GM12878 (cell line): ENCODE measurements around the gene PRKCE. TPM values are rescaled to one million over a fixed set of nuclear protein-coding genes. Genes with fewer than 3 reads are reported as not detected.

Experiments
- ATAC-seq: fragments of 200-7000 bp; cut with Tn5 transposase; 3 replicates; pipeline ENCODE4 v1.9.1; 2020; ENCODE audit warnings: mild to moderate bottlenecking, moderate library complexity
- BruUV-seq: library from RNA; stranded (reverse); fragments of 400-500 nt; replicated peaks from 2 replicates; lab custom pipeline; 2021; lab: Mats Ljungman, UMichigan
- CTCF ChIA-PET: fragments of 300-600 bp; sonication (Branson Sonifier 250); formaldehyde crosslinking; extraction: SDS; loops from one replicate; lab custom pipeline; 2021; ENCODE audit warnings: inconsistent platforms; lab: Yijun Ruan, JAX
- POLR2A ChIA-PET: fragments of 350-600 bp; formaldehyde crosslinking; extraction: SDS; loops from one replicate; lab custom pipeline; 2021; ENCODE audit warnings: inconsistent platforms; lab: Charles Lee
- RAD21 ChIA-PET: fragments of 300-600 bp; sonication (Branson Sonifier 250); formaldehyde crosslinking; loops from one replicate; lab custom pipeline; 2023; ENCODE audit warnings: antibody characterized with exemption; ENCODE audit not compliant: unreplicated experiment; lab: Charles Lee
- SMC1A ChIA-PET: fragments of 300-600 bp; sonication (Branson Sonifier 250); formaldehyde crosslinking; loops from one replicate; lab custom pipeline; 2023; ENCODE audit not compliant: unreplicated experiment, uncharacterized antibody; lab: Charles Lee
- DNase-seq: peaks from one replicate; pipeline ENCODE4 v3.0.0-alpha.2; 2011; ENCODE audit warnings: low read depth, low spot score
- FAIRE-seq: peaks from 3 replicates; lab custom pipeline; 2011; peaks lifted over from hg19 to GRCh38; lab: Jason Lieb, UNC
- H2AFZ ChIP-seq: 2 replicates; pipeline ENCODE4 v1.6.0; 2011; ENCODE audit warnings: low read depth, low read length, control low read depth; ENCODE audit not compliant: control insufficient read depth
- H3K27ac ChIP-seq: 2 replicates; pipeline ENCODE4 v1.5.1; 2011; ENCODE audit warnings: control low read depth; ENCODE audit not compliant: control insufficient read depth, insufficient read depth
- H3K27me3 ChIP-seq, 2 experiments: replicated peaks in 1 of 2; 2 replicates each; pipeline versions ENCODE4 v1.6.0 to v1.6.1; 2011; ENCODE audit warnings: low read length in 1 of 2; ENCODE audit not compliant: control insufficient read depth in 2 of 2, insufficient read depth in 2 of 2
- H3K36me3 ChIP-seq, 2 experiments: 2 replicates each; pipeline ENCODE4 v1.5.1; 2011; ENCODE audit warnings: low read length in 1 of 2; ENCODE audit not compliant: control insufficient read depth in 2 of 2, insufficient read depth in 2 of 2
- H3K4me1 ChIP-seq: 2 replicates; pipeline ENCODE4 v1.6.1; 2011; ENCODE audit warnings: mild to moderate bottlenecking, low read length, moderate library complexity, mixed read lengths; ENCODE audit not compliant: control insufficient read depth, insufficient read depth
- H3K4me2 ChIP-seq: 2 replicates; pipeline ENCODE4 v1.6.0; 2011; ENCODE audit warnings: control low read depth; ENCODE audit not compliant: control insufficient read depth, insufficient read depth
- H3K4me3 ChIP-seq: fragments of 200-600 bp; sonication (generic); 2 replicates; pipeline ENCODE4 v1.5.1; 2016
- H3K79me2 ChIP-seq: 2 replicates; pipeline ENCODE4 v1.6.0; 2011; ENCODE audit warnings: low read length; ENCODE audit not compliant: control insufficient read depth, insufficient read depth
- H3K9ac ChIP-seq: 2 replicates; pipeline ENCODE4 v1.8.0; 2011; ENCODE audit warnings: low read length, control low read depth, mixed read lengths; ENCODE audit not compliant: control insufficient read depth, insufficient read depth
- H3K9me3 ChIP-seq: replicated peaks from 3 replicates; pipeline ENCODE4 v1.5.1; 2011; ENCODE audit warnings: mild to moderate bottlenecking, low read length; ENCODE audit not compliant: control insufficient read depth, insufficient read depth
- H4K20me1 ChIP-seq: 2 replicates; pipeline ENCODE4 v1.6.0; 2011; ENCODE audit not compliant: control insufficient read depth, insufficient read depth
- ASH2L ChIP-seq: fragments of 300-600, 200-600 bp; sonication (generic); IDR thresholded peaks from 2 replicates; pipeline ENCODE4 v1.6.1; 2017; ENCODE audit warnings: low read depth, mild to moderate bottlenecking, borderline replicate concordance
- BHLHE40 ChIP-seq, 2 experiments: fragments of 450-650 bp in 1 of 2; IDR thresholded peaks; 2 replicates each; pipeline ENCODE4 v1.6.1; 2011 to 2017; ENCODE audit warnings: low read depth in 2 of 2, borderline replicate concordance in 1 of 2, improper control_type of control experiment in 1 of 2, low read length in 1 of 2, mild to moderate bottlenecking in 1 of 2
- CBX3 ChIP-seq: fragments of 200-600 bp; sonication (generic); IDR thresholded peaks from 2 replicates; pipeline ENCODE4 v1.6.1; 2016; ENCODE audit warnings: low read depth, borderline replicate concordance
- DPF2 ChIP-seq: fragments of 450-650 bp; IDR thresholded peaks from 2 replicates; pipeline ENCODE4 v1.6.1; 2017; ENCODE audit warnings: mild to moderate bottlenecking
- EP300 ChIP-seq, 2 experiments: fragments of 150-350 bp in 1 of 2; IDR thresholded peaks; 2 replicates each; pipeline ENCODE4 v1.6.1; 2011 to 2012; ENCODE audit warnings: low read depth in 2 of 2, low read length in 2 of 2, borderline replicate concordance in 1 of 2, improper control_type of control experiment in 1 of 2, inconsistent platforms in 1 of 2; ENCODE audit not compliant: control insufficient read depth in 1 of 2
- IKZF2 ChIP-seq, 2 experiments: fragments of 450-650 bp; IDR thresholded peaks; 2 replicates each; pipeline ENCODE4 v1.6.1; 2017; ENCODE audit warnings: mild to moderate bottlenecking in 2 of 2, moderate library complexity in 2 of 2
- JUNB ChIP-seq: IDR thresholded peaks from 2 replicates; pipeline ENCODE4 v1.6.1; 2016; ENCODE audit warnings: antibody characterized with exemption, mild to moderate bottlenecking
- NBN ChIP-seq: fragments of 450-650 bp; IDR thresholded peaks from 2 replicates; pipeline ENCODE4 v1.6.1; 2016
- NFIC ChIP-seq: IDR thresholded peaks from 2 replicates; pipeline ENCODE4 v1.6.1; 2012; ENCODE audit warnings: low read depth, mild to moderate bottlenecking, inconsistent platforms, low read length, moderate library complexity
- WGBS: methylation state at CpG from one replicate; pipeline ENCODE4 v1.1.6; 2016; ENCODE audit warnings: low lambda C conversion rate; ENCODE audit not compliant: insufficient replicate concordance, insufficient coverage; ENCODE audit errors: missing lambda C conversion rate; 5-methylcytosine and 5-hydroxymethylcytosine counted together
- in situ Hi-C: fragments of 300-500 bp; cut with MboI; formaldehyde crosslinking; loops from 9 replicates; pipeline ENCODE4 v1.14.3; 2018; ENCODE audit warnings: mixed read lengths
- intact Hi-C: fragments of 100-400 bp; cut with micrococcal nuclease; formaldehyde crosslinking; loops from one replicate; pipeline ENCODE4 v1.14.2; 2022; ENCODE audit not compliant: unreplicated experiment
- polyA plus RNA-seq, 11 experiments: library from polyadenylated mRNA; depleted of rRNA in 4 of 11; unstranded in 6 of 11; stranded (reverse) in 5 of 11; fragments of >200 nt; fragmentation: Nextera tagmentation in 4 of 11; fragmentation: Illumina TruSeq in 1 of 11; extraction: Ambion mirVana in 4 of 11; extraction: Trizol in 1 of 11; gene quantifications; 1 replicate in 1 of 11; 2 replicates in 10 of 11; pipeline versions ENCODE4 v1.2.1 to v1.2.3, GENCODE V29; 2011 to 2016; ENCODE audit warnings: inconsistent platforms in 2 of 11, missing spikeins in 2 of 11, low read depth in 1 of 11
- total RNA-seq, 4 experiments: library from RNA; depleted of rRNA in 3 of 4; stranded (reverse); fragments of >200 nt in 3 of 4; fragmentation: Illumina TruSeq in 1 of 4; extraction: Trizol in 1 of 4; gene quantifications; 2 replicates each; pipeline versions ENCODE4 v1.2.1 to v1.2.3, GENCODE V29; 2013 to 2021
- TF ChIP-seq, protein P1 (sequence below): IDR thresholded peaks from 2 replicates; pipeline ENCODE4 v1.6.1; 2012; ENCODE audit warnings: low read length, inconsistent platforms
- TF ChIP-seq, protein P2 (sequence below): fragments of 450-650 bp; IDR thresholded peaks from 2 replicates; pipeline ENCODE4 v1.6.1; 2017; ENCODE audit warnings: low read depth, mild to moderate bottlenecking, moderate library complexity

PRKCE gene
- total and polyA plus RNA-seq, 10 of the 15 experiments (the other 5 are each of a cell fraction or from before 2014, with no cell fraction given), result 2.6 to 28.2 (median 11.3) TPM

DNA sequence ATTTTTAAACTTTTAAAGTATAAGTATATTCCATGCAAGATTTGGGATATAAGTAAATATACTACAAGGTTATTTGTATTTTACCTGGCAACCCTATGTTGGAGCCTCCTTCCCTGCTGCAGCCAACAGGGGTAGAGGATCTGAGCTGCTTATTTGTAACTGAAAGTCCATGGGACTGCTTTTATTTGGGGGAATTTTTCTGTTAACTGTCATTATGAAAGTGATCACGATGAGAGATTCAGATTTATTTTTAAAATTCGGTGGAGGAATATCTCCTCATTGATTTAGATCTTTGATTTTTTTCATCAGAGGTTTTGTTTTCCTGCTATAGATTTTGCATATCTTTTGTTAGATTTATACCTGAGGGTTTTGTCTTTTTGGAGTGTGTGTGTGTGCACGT, 215.9 kb downstream of the PRKCE start:
- Histone ChIP-seq H3K4me3 (peak overlapping the region; percentile 11; the same call in 1 of the 2 replicates), H3K4me1 (peaks cover 30% of the 10 kb centered on the region), H4K20me1 (no peaks in the 10 kb centered on the region), H3K36me3 (no peaks in the 10 kb centered on the region; a peak in 1 of 4 replicates), H3K27ac (peak overlapping the region; percentile 73), H2AFZ (peak overlapping the region; percentile 10; the same call in 1 of the 2 replicates), H3K4me2 (peak overlapping the region; percentile 62), H3K27me3 (no peaks in the 10 kb centered on the region), H3K9ac (peak overlapping the region; percentile 48), H3K79me2 (peaks cover 3% of the 10 kb centered on the region; the same call in 1 of the 2 replicates), H3K9me3 (no peaks in the 10 kb centered on the region; the same call in 2 of the 3 replicates)
- DNase-seq (no peak), FAIRE-seq (no peak), ATAC-seq (peak; percentile 78)
- ChIA-PET SMC1A (interaction anchor here (0.6 to 9.7 kb wide), 14 partner anchors 8 to 139 kb away, joined by 3 to 124 read pairs (median 7); no protein-coding TSS in a partner anchor), RAD21 (interaction anchor here (1.0 to 6.8 kb wide), 15 partner anchors 7 to 69 kb away, joined by 3 to 85 read pairs (median 5); no protein-coding TSS in a partner anchor), POLR2A (interaction anchor here (0.6 to 4.2 kb wide), 11 partner anchors 11 to 107 kb away, joined by 3 to 52 read pairs (median 5); no protein-coding TSS in a partner anchor), CTCF (interaction anchor here (1.0 to 4.6 kb wide), 10 partner anchors 9 to 228 kb away, joined by 3 to 26 read pairs (median 4); no protein-coding TSS in a partner anchor)
- no TSS peak for BruUV-seq
- TF ChIP-seq CBX3, result no peak
- TF ChIP-seq EP300 (IDR thresholded peaks at IDR 0.05; ENCODE audit: borderline replicate concordance in 1 of 2, control insufficient read depth in 1 of 2, low read depth in 2 of 2, low read length in 2 of 2), result peak in 1 of 2 experiments; percentile 21; a peak in 1 of 4 replicates
- TF ChIP-seq ASH2L, result no peak
- TF ChIP-seq NBN, result 0 out of 2 replicates have a peak, but pooled peaks have one; percentile 21
- TF ChIP-seq DPF2, result 0 out of 2 replicates have a peak, but pooled peaks have one; percentile 21
- TF ChIP-seq NFIC, result peak; percentile 71
- TF ChIP-seq, protein P1, sequence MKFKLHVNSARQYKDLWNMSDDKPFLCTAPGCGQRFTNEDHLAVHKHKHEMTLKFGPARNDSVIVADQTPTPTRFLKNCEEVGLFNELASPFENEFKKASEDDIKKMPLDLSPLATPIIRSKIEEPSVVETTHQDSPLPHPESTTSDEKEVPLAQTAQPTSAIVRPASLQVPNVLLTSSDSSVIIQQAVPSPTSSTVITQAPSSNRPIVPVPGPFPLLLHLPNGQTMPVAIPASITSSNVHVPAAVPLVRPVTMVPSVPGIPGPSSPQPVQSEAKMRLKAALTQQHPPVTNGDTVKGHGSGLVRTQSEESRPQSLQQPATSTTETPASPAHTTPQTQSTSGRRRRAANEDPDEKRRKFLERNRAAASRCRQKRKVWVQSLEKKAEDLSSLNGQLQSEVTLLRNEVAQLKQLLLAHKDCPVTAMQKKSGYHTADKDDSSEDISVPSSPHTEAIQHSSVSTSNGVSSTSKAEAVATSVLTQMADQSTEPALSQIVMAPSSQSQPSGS, result 0 out of 2 replicates have a peak, but pooled peaks have one; percentile 27
- TF ChIP-seq, protein P2, sequence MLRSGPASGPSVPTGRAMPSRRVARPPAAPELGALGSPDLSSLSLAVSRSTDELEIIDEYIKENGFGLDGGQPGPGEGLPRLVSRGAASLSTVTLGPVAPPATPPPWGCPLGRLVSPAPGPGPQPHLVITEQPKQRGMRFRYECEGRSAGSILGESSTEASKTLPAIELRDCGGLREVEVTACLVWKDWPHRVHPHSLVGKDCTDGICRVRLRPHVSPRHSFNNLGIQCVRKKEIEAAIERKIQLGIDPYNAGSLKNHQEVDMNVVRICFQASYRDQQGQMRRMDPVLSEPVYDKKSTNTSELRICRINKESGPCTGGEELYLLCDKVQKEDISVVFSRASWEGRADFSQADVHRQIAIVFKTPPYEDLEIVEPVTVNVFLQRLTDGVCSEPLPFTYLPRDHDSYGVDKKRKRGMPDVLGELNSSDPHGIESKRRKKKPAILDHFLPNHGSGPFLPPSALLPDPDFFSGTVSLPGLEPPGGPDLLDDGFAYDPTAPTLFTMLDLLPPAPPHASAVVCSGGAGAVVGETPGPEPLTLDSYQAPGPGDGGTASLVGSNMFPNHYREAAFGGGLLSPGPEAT, result 0 out of 2 replicates have a peak, but pooled peaks have one; percentile 31
- peak; percentile 72 for TF ChIP-seq JUNB
- peak; percentile 29 to 55; a peak in 2 of 4 replicates for TF ChIP-seq IKZF2 (IDR thresholded peaks at IDR 0.05)
- TF ChIP-seq BHLHE40 (IDR thresholded peaks at IDR 0.05; ENCODE audit: borderline replicate concordance in 1 of 2, low read depth in 2 of 2, low read length in 1 of 2), result peak in 1 of 2 experiments; percentile 48; a peak in 2 of 4 replicates
- intact Hi-C loops, result loop anchor here (2.0 kb wide), 1 partner anchor 21 kb away; no protein-coding TSS in a partner anchor
- in situ Hi-C loops, result no loop called here
- 14% methylated on average over 3 of the region's 3 CpGs for WGBS
